HepG2 (cell line): Measurements from ENCODE around the gene DGKD. TPM values are rescaled to one million over a fixed set of nuclear protein-coding genes. Genes with fewer than 3 reads are reported as not detected.

Source experiments
- ATAC-seq: fragments of 200-7000 bp; cut with Tn5 transposase; 3 replicates; pipeline ENCODE4 v1.9.1; 2020; ENCODE audit warnings: mild to moderate bottlenecking, moderate library complexity
- BruUV-seq: library from RNA; stranded (reverse); fragments of 400-500 nt; replicated peaks from 2 replicates; lab custom pipeline; 2021; lab: Mats Ljungman, UMichigan
- CTCF ChIA-PET: fragments of 300-600 bp; formaldehyde crosslinking; extraction: SDS; loops from one replicate; lab custom pipeline; 2021; ENCODE audit warnings: low total read pairs, inconsistent platforms, low intra/inter-chr PET ratio; lab: Yijun Ruan, JAX
- POLR2A ChIA-PET: fragments of 350-600 bp; sonication (Branson Sonifier 250); formaldehyde crosslinking; loops from one replicate; lab custom pipeline; 2020; ENCODE audit warnings: antibody characterized with exemption, inconsistent platforms; lab: Yijun Ruan, JAX
- DNase-seq: peaks from one replicate; pipeline ENCODE4 v3.0.0-alpha.2; 2015; ENCODE audit warnings: low spot score
- FAIRE-seq: peaks from 3 replicates; lab custom pipeline; 2011; peaks lifted over from hg19 to GRCh38; lab: Jason Lieb, UNC
- H2AFZ ChIP-seq: one replicate; pipeline ENCODE4 v1.6.1; 2011; ENCODE audit warnings: low read length, inconsistent platforms
- H3K27ac ChIP-seq: fragments of 300-600 bp; 3 replicates; pipeline ENCODE4 v1.8.0; 2011; ENCODE audit warnings: mixed run types, mild to moderate bottlenecking, mixed read lengths, low read length, inconsistent platforms; ENCODE audit not compliant: insufficient read depth; ENCODE audit errors: extremely low read length
- H3K27me3 ChIP-seq, 2 experiments: fragments of 200-600 bp in 1 of 2; 2 replicates in 1 of 2; 3 replicates in 1 of 2; pipeline versions ENCODE4 v1.6.0 to v1.8.0; 2011; ENCODE audit warnings: low read length in 2 of 2, mild to moderate bottlenecking in 2 of 2, moderate library complexity in 2 of 2, inconsistent platforms in 1 of 2; ENCODE audit not compliant: insufficient read depth in 2 of 2, control insufficient read depth in 1 of 2
- H3K36me3 ChIP-seq, 2 experiments: fragments of 200-600 bp in 1 of 2; replicated peaks in 1 of 2; 2 replicates in 1 of 2; 3 replicates in 1 of 2; pipeline versions ENCODE4 v1.5.1 to v1.8.0; 2011; ENCODE audit warnings: low read length in 2 of 2, inconsistent platforms in 1 of 2; ENCODE audit not compliant: insufficient read depth in 2 of 2, control insufficient read depth in 1 of 2
- H3K4me1 ChIP-seq: 2 replicates; pipeline ENCODE4 v1.5.1; 2012; ENCODE audit warnings: low read length, inconsistent platforms; ENCODE audit not compliant: insufficient read depth
- H3K4me2 ChIP-seq: 2 replicates; pipeline ENCODE4 v1.6.0; 2011; ENCODE audit warnings: low read depth, low read length, inconsistent platforms
- H3K4me3 ChIP-seq, 3 experiments: fragments of 200-600 bp in 1 of 3; sonication (generic), shearing (Covaris generic) in 1 of 3; replicated peaks in 1 of 3; 2 replicates each; pipeline ENCODE4 v1.5.1; 2011 to 2016; ENCODE audit warnings: low read length in 3 of 3, inconsistent platforms in 2 of 3, low read depth in 2 of 3, mild to moderate bottlenecking in 2 of 3, control low read depth in 1 of 3, mixed read lengths in 1 of 3; ENCODE audit not compliant: insufficient read depth in 1 of 3
- H3K79me2 ChIP-seq: one replicate; pipeline ENCODE4 v1.6.1; 2011; ENCODE audit warnings: low read length, inconsistent platforms; ENCODE audit not compliant: insufficient read depth
- H3K9ac ChIP-seq: 2 replicates; pipeline ENCODE4 v1.6.0; 2011; ENCODE audit warnings: mild to moderate bottlenecking, low read depth, low read length, inconsistent platforms; ENCODE audit not compliant: insufficient read depth
- H3K9me3 ChIP-seq: 2 replicates; pipeline ENCODE4 v1.5.1; 2012; ENCODE audit warnings: mild to moderate bottlenecking, low read length
- H4K20me1 ChIP-seq: 2 replicates; pipeline ENCODE4 v1.6.0; 2011; ENCODE audit warnings: inconsistent platforms, mild to moderate bottlenecking, low read length, moderate library complexity; ENCODE audit not compliant: insufficient read depth
- AGO2 ChIP-seq: fragments of 200-400 bp; formaldehyde crosslinking; optimal IDR thresholded peaks from 2 replicates; pipeline ENCODE3; 2017; ENCODE audit warnings: mild to moderate bottlenecking, low read depth, low read length, moderate library complexity
- PTBP1 ChIP-seq: fragments of 200-400 bp; formaldehyde crosslinking; IDR thresholded peaks from 2 replicates; pipeline ENCODE4 v1.6.1; 2018; ENCODE audit warnings: low read length, low read depth; ENCODE audit not compliant: poor library complexity, severe bottlenecking
- RAD21 ChIP-seq: fragments of 450-650 bp; formaldehyde crosslinking; IDR thresholded peaks from 2 replicates; pipeline ENCODE4 v1.5.0; 2020; ENCODE audit warnings: mild to moderate bottlenecking
- RBFOX2 ChIP-seq: fragments of 200-400 bp; formaldehyde crosslinking; IDR thresholded peaks from 2 replicates; pipeline ENCODE4 v1.6.1; 2017; ENCODE audit warnings: low read depth, mild to moderate bottlenecking, low read length
- RELA ChIP-seq: sonication (generic); formaldehyde crosslinking; IDR thresholded peaks from 2 replicates; pipeline ENCODE4 v1.4.0; 2020; ENCODE audit warnings: missing genetic modification reagents
- STAG1 ChIP-seq: sonication (generic); formaldehyde crosslinking; IDR thresholded peaks from 2 replicates; pipeline ENCODE4 v1.4.0; 2020; ENCODE audit warnings: missing genetic modification reagents
- TP53 ChIP-seq: sonication (generic); formaldehyde crosslinking; conservative IDR thresholded peaks from 2 replicates; pipeline ENCODE4 v1.4.0; 2020; ENCODE audit warnings: missing genetic modification reagents
- ZNF367 ChIP-seq: sonication (generic); formaldehyde crosslinking; IDR thresholded peaks from 2 replicates; pipeline ENCODE4 v1.4.0; 2020; ENCODE audit warnings: missing genetic modification reagents, borderline replicate concordance
- WGBS: methylation state at CpG from one replicate; pipeline ENCODE4 v1.1.6; 2017; ENCODE audit warnings: low lambda C conversion rate; 5-methylcytosine and 5-hydroxymethylcytosine counted together
- in situ Hi-C: cut with HindIII; loops from 2 replicates; pipeline ENCODE4 v1.10.0; 2017; ENCODE audit warnings: low pct_unique_long_range_greater_than_20kb; ENCODE audit not compliant: extremely low pct_ligation_motif_present
- intact Hi-C: fragments of 100-400 bp; cut with micrococcal nuclease; formaldehyde crosslinking; loops from one replicate; pipeline ENCODE4 v1.10.0; 2022; ENCODE audit not compliant: unreplicated experiment
- polyA plus RNA-seq, 8 experiments: library from polyadenylated mRNA; depleted of rRNA in 3 of 8; stranded (reverse) in 7 of 8; unstranded in 1 of 8; fragments of >200 nt; fragmentation: Illumina TruSeq in 4 of 8; extraction: Trizol in 4 of 8; gene quantifications; 2 replicates each; pipeline versions ENCODE4 v1.2.1 to v1.2.3, GENCODE V29; 2011 to 2016; ENCODE audit warnings: low read depth in 4 of 8, missing spikeins in 1 of 8, mixed read lengths in 1 of 8; ENCODE audit not compliant: insufficient read depth in 1 of 8
- total RNA-seq, 5 experiments: library from RNA; depleted of rRNA; stranded (reverse); fragments of >200 nt; fragmentation: Illumina TruSeq; extraction: Trizol; gene quantifications; 2 replicates each; pipeline ENCODE4 v1.2.3, GENCODE V29; 2016; ENCODE audit warnings: low read depth in 1 of 5
- TF ChIP-seq, protein P1 (sequence below): sonication (generic); formaldehyde crosslinking; IDR thresholded peaks from 2 replicates; pipeline ENCODE4 v1.4.0; 2020; ENCODE audit warnings: missing genetic modification reagents
- TF ChIP-seq, protein P2 (sequence below): sonication (generic); formaldehyde crosslinking; IDR thresholded peaks from 2 replicates; pipeline ENCODE4 v1.5.0; 2020; ENCODE audit warnings: missing genetic modification reagents
- TF ChIP-seq, protein P3 (sequence below): sonication (generic); formaldehyde crosslinking; conservative IDR thresholded peaks from 2 replicates; pipeline ENCODE4 v1.8.0; 2022; ENCODE audit warnings: missing genetic modification reagents
- TF ChIP-seq, protein P4 (sequence below): sonication (generic); formaldehyde crosslinking; IDR thresholded peaks from 2 replicates; pipeline ENCODE4 v1.4.0; 2020; ENCODE audit warnings: missing genetic modification reagents

Gene DGKD
- total and polyA plus RNA-seq, 2 of the 13 experiments (the other 11 are each of a cell fraction or from before 2014, with no cell fraction given): 24.5 to 33.2 TPM

DNA sequence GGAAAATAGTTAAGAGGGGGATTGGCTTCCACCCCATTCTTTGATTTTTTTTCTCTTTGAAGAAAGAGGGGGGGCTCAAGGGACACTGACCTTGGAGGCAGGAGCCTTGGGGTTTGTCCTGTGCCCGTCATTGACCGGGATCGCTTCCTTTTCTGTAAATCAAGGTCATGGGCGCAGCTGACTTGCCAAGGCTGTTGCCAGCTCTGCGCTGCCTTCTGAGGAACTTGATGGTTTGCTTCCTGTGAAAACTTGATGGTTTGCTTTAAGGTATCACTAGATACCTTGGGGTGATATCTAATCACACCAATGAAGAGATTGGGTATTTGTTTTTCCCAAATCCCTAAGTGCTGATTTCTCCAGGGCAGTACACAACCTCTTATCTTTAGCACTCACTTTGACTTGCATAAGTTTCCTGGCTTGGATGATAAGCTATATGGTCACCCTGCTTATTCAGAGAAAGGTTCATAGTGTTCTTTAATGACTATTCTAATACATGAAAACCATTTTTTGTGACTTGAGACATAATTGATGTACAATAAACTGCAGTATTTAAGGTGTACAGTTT is 56.0 kb downstream of the DGKD start:
- no peak for ATAC-seq
- H3K27ac ChIP-seq: no peak overlapping the region
- POLR2A ChIA-PET: interaction anchor here (0.7 kb wide), 1 partner anchor 7 kb away, joined by 3 read pairs; no protein-coding TSS in a partner anchor

More for the DNA sequence above, 56.0 kb downstream of the DGKD start:
- BruUV-seq: no TSS peak
- no peak for DNase-seq
- over 99% methylated on average over 5 of the region's 5 CpGs for WGBS
- Histone ChIP-seq H3K4me1 (peaks cover 17% of the 10 kb centered on the region; the same call in 1 of the 2 replicates), H2AFZ (no peak overlapping the region), H3K79me2 (peaks cover 13% of the 10 kb centered on the region), H3K36me3 (peaks cover 1 to 23% of the 10 kb centered on the region in 2 experiments; a peak in 3 of 5 replicates), H3K9me3 (peaks cover 21% of the 10 kb centered on the region), H3K27me3 (no peaks in the 10 kb centered on the region), H4K20me1 (no peaks in the 10 kb centered on the region), H3K4me2 (no peak overlapping the region), H3K4me3 (no peak overlapping the region), H3K9ac (no peak overlapping the region)
- in situ Hi-C loops: no loop called here
- FAIRE-seq: no peak
- CTCF ChIA-PET: no interaction called here
- intact Hi-C loops: no loop called here
- TF ChIP-seq ZNF367 (CRISPR knock-in tag): no peak
- TF ChIP-seq RAD21 (CRISPR knock-in tag): no peak
- TF ChIP-seq PTBP1: no peak
- no peak for TF ChIP-seq RBFOX2
- TF ChIP-seq, protein P1, sequence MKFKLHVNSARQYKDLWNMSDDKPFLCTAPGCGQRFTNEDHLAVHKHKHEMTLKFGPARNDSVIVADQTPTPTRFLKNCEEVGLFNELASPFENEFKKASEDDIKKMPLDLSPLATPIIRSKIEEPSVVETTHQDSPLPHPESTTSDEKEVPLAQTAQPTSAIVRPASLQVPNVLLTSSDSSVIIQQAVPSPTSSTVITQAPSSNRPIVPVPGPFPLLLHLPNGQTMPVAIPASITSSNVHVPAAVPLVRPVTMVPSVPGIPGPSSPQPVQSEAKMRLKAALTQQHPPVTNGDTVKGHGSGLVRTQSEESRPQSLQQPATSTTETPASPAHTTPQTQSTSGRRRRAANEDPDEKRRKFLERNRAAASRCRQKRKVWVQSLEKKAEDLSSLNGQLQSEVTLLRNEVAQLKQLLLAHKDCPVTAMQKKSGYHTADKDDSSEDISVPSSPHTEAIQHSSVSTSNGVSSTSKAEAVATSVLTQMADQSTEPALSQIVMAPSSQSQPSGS (CRISPR knock-in tag): no peak
- TF ChIP-seq RELA (CRISPR knock-in tag): no peak
- TF ChIP-seq STAG1 (CRISPR knock-in tag): no peak
- no peak for TF ChIP-seq AGO2
- TF ChIP-seq, protein P2, sequence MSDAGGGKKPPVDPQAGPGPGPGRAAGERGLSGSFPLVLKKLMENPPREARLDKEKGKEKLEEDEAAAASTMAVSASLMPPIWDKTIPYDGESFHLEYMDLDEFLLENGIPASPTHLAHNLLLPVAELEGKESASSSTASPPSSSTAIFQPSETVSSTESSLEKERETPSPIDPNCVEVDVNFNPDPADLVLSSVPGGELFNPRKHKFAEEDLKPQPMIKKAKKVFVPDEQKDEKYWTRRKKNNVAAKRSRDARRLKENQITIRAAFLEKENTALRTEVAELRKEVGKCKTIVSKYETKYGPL (CRISPR knock-in tag): no peak
- TF ChIP-seq, protein P3, sequence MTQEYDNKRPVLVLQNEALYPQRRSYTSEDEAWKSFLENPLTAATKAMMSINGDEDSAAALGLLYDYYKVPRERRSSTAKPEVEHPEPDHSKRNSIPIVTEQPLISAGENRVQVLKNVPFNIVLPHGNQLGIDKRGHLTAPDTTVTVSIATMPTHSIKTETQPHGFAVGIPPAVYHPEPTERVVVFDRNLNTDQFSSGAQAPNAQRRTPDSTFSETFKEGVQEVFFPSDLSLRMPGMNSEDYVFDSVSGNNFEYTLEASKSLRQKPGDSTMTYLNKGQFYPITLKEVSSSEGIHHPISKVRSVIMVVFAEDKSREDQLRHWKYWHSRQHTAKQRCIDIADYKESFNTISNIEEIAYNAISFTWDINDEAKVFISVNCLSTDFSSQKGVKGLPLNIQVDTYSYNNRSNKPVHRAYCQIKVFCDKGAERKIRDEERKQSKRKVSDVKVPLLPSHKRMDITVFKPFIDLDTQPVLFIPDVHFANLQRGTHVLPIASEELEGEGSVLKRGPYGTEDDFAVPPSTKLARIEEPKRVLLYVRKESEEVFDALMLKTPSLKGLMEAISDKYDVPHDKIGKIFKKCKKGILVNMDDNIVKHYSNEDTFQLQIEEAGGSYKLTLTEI: no peak
- TF ChIP-seq, protein P4, sequence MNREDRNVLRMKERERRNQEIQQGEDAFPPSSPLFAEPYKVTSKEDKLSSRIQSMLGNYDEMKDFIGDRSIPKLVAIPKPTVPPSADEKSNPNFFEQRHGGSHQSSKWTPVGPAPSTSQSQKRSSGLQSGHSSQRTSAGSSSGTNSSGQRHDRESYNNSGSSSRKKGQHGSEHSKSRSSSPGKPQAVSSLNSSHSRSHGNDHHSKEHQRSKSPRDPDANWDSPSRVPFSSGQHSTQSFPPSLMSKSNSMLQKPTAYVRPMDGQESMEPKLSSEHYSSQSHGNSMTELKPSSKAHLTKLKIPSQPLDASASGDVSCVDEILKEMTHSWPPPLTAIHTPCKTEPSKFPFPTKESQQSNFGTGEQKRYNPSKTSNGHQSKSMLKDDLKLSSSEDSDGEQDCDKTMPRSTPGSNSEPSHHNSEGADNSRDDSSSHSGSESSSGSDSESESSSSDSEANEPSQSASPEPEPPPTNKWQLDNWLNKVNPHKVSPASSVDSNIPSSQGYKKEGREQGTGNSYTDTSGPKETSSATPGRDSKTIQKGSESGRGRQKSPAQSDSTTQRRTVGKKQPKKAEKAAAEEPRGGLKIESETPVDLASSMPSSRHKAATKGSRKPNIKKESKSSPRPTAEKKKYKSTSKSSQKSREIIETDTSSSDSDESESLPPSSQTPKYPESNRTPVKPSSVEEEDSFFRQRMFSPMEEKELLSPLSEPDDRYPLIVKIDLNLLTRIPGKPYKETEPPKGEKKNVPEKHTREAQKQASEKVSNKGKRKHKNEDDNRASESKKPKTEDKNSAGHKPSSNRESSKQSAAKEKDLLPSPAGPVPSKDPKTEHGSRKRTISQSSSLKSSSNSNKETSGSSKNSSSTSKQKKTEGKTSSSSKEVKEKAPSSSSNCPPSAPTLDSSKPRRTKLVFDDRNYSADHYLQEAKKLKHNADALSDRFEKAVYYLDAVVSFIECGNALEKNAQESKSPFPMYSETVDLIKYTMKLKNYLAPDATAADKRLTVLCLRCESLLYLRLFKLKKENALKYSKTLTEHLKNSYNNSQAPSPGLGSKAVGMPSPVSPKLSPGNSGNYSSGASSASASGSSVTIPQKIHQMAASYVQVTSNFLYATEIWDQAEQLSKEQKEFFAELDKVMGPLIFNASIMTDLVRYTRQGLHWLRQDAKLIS: no peak
- TF ChIP-seq TP53: no peak
